Metanephros (tissue), 2 donors: ENCODE results near the gene GOLM1. TPM values are rescaled to one million over a fixed set of nuclear protein-coding genes. Genes with fewer than 3 reads are reported as not detected.

Experiments
- small RNA-seq: library from RNA; depleted of rRNA; stranded (forward); fragments of <200 nt; gene quantifications from one replicate; pipeline ENCODE3, GENCODE V24; 2014; ENCODE audit warnings: low replicate concordance
- total RNA-seq: library from RNA; depleted of rRNA; stranded (reverse); fragments of >200 nt; gene quantifications from one replicate; pipeline ENCODE4 v1.2.3, GENCODE V29; 2014

GOLM1 gene, protein sequence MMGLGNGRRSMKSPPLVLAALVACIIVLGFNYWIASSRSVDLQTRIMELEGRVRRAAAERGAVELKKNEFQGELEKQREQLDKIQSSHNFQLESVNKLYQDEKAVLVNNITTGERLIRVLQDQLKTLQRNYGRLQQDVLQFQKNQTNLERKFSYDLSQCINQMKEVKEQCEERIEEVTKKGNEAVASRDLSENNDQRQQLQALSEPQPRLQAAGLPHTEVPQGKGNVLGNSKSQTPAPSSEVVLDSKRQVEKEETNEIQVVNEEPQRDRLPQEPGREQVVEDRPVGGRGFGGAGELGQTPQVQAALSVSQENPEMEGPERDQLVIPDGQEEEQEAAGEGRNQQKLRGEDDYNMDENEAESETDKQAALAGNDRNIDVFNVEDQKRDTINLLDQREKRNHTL
- 57.7 TPM for total RNA-seq

DNA sequence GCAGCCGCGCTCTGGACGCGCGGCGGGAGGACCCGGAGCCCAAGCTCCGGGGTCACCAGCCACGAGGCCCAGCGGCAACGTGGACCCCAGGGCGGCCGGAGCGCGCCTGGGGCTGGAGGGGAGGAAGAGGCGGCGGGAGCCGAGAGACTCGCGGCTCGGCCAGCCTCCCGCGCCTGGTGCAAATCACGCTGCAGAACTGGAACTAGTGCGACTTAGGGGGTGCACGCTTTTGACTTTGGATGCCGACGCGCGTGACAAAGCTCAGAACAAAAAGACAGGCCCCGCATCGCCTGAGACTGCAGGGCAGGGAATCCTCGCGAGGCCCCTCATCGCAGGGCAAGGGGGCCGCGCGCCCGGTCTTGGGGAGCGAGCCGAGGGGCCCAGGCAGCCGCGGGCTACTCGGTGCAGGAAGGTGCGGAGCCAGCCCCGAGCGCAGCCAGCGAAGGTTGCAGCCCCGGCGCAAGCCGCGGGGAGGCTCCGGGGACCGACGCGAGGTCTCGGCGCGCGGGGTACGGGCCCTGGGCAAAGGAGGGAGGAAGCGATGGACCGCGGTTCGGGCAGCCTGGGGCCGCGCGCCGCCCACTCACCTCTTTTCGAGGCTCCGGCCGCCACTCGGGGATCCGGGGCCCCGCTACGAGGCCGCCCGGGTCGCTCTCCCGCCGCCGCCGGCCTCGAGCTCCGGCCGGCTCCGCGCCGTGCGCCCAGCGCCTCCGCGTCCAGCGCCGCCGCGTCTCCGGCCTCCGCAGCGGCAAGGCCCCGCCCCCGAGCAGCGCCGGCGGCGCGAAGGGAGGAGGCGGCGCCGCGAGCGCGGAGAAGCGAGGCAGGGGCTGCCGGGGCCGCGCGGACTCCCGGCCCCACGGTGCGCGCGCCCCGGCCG, at the start of gene GOLM1:
GOLM1 (minus strand) TSS at position 735 of the 877 bp plus-strand sequence. CDS start 20,238 bp downstream, outside the sequence.

Small RNA genes within 50 kb of the gene (small RNA-seq; reads per million reads assigned to genes)
- gene AL161447.1: not detected

Other genes starting within 250 kb of the GOLM1 start
- gene NAA35, start 158.4 kb downstream of the GOLM1 start, total RNA-seq: 26.9 TPM
- 0.70 TPM for gene C9orf153, start 160.1 kb upstream of the GOLM1 start, total RNA-seq
- gene ISCA1, start 183.0 kb upstream of the GOLM1 start, total RNA-seq: 55.9 TPM